WTC11 (cell line): ENCODE results near the gene TWF2. TPM values are rescaled to one million over a fixed set of nuclear protein-coding genes. Genes with fewer than 3 reads are reported as not detected.

ENCODE experiments used
- ATAC-seq: fragments of 200-7000 bp; cut with Tn5 transposase; 2 replicates; pipeline ENCODE4 v1.10.0; 2021; ENCODE audit warnings: mild to moderate bottlenecking, moderate library complexity
- CTCF ChIA-PET: fragments of 300-600 bp; sonication (Branson Sonifier 250); formaldehyde crosslinking; loops from one replicate; lab custom pipeline; 2021; ENCODE audit warnings: antibody characterized with exemption; lab: Charles Lee
- POLR2A ChIA-PET: fragments of 350-600 bp; sonication (Branson Sonifier 250); formaldehyde crosslinking; loops from one replicate; lab custom pipeline; 2021; ENCODE audit warnings: antibody characterized with exemption; lab: Charles Lee
- DNase-seq: peaks from one replicate; pipeline ENCODE4 v3.0.0; 2021; ENCODE audit warnings: low spot score
- H3K27ac Mint-ChIP-seq: 2 replicates; pipeline ENCODE4 v1.8.0; 2021; ENCODE audit warnings: mixed read lengths
- H3K27me3 Mint-ChIP-seq: 2 replicates; pipeline ENCODE4 v1.8.0; 2021; ENCODE audit warnings: low read depth, mild to moderate bottlenecking, moderate library complexity, mixed read lengths
- H3K36me3 Mint-ChIP-seq: 2 replicates; pipeline ENCODE4 v1.8.0; 2021; ENCODE audit warnings: mixed read lengths
- H3K4me1 Mint-ChIP-seq: 2 replicates; pipeline ENCODE4 v1.8.0; 2022; ENCODE audit warnings: mixed read lengths
- H3K4me3 Mint-ChIP-seq: 2 replicates; pipeline ENCODE4 v1.8.0; 2021; ENCODE audit warnings: mild to moderate bottlenecking, moderate library complexity, mixed read lengths
- H3K9me3 Mint-ChIP-seq: 2 replicates; pipeline ENCODE4 v1.8.0; 2021; ENCODE audit warnings: mixed read lengths
- ARID4B ChIP-seq: sonication (generic); formaldehyde crosslinking; IDR thresholded peaks from 2 replicates; pipeline ENCODE4 v1.8.0; 2023; ENCODE audit warnings: missing genetic modification reagents, mild to moderate bottlenecking, borderline replicate concordance
- ATF2 ChIP-seq: sonication (generic); formaldehyde crosslinking; IDR thresholded peaks from 2 replicates; pipeline ENCODE4 v1.8.1; 2022; ENCODE audit warnings: low read depth, missing genetic modification reagents, borderline replicate concordance
- E2F5 ChIP-seq: sonication (generic); formaldehyde crosslinking; IDR thresholded peaks from 2 replicates; pipeline ENCODE4 v1.8.1; 2022; ENCODE audit warnings: mild to moderate bottlenecking, moderate library complexity, missing genetic modification reagents
- ELF4 ChIP-seq: sonication (generic); formaldehyde crosslinking; IDR thresholded peaks from 2 replicates; pipeline ENCODE4 v1.8.1; 2022; ENCODE audit warnings: low read depth, mild to moderate bottlenecking, moderate library complexity, missing genetic modification reagents
- IRF2 ChIP-seq: sonication (generic); formaldehyde crosslinking; IDR thresholded peaks from 2 replicates; pipeline ENCODE4 v1.8.0; 2022; ENCODE audit warnings: low read depth, missing genetic modification reagents, borderline replicate concordance
- KAT7 ChIP-seq: sonication (generic); formaldehyde crosslinking; IDR thresholded peaks from 2 replicates; pipeline ENCODE4 v1.8.1; 2023; ENCODE audit warnings: missing genetic modification reagents, mild to moderate bottlenecking, borderline replicate concordance
- MXD4 ChIP-seq: fragments of 250-450 bp; sonication (Bioruptor Pico); IDR thresholded peaks from 2 replicates; pipeline ENCODE4 v1.8.0; 2021; ENCODE audit warnings: mild to moderate bottlenecking, moderate library complexity, borderline replicate concordance
- NFYB ChIP-seq: sonication (generic); formaldehyde crosslinking; conservative IDR thresholded peaks from 2 replicates; pipeline ENCODE4 v1.8.0; 2022; ENCODE audit warnings: low read depth, missing genetic modification reagents
- OVOL2 ChIP-seq: fragments of 250-450 bp; sonication (Bioruptor Pico); IDR thresholded peaks from 2 replicates; pipeline ENCODE4 v1.9.0; 2021; ENCODE audit warnings: mild to moderate bottlenecking, borderline replicate concordance
- SMAD4 ChIP-seq: sonication (generic); formaldehyde crosslinking; IDR thresholded peaks from 2 replicates; pipeline ENCODE4 v1.8.0; 2022; ENCODE audit warnings: mild to moderate bottlenecking, missing genetic modification reagents
- TEAD4 ChIP-seq: sonication (generic); formaldehyde crosslinking; IDR thresholded peaks from 2 replicates; pipeline ENCODE4 v1.8.0; 2022; ENCODE audit warnings: mild to moderate bottlenecking, missing genetic modification reagents
- ZNF138 ChIP-seq: sonication (generic); formaldehyde crosslinking; conservative IDR thresholded peaks from 2 replicates; pipeline ENCODE4 v1.8.1; 2022; ENCODE audit warnings: mild to moderate bottlenecking, moderate library complexity, missing genetic modification reagents
- ZNF219 ChIP-seq: sonication (generic); formaldehyde crosslinking; IDR thresholded peaks from 2 replicates; pipeline ENCODE4 v1.8.0; 2023; ENCODE audit warnings: missing genetic modification reagents, mild to moderate bottlenecking, borderline replicate concordance
- ZNF232 ChIP-seq: sonication (generic); formaldehyde crosslinking; IDR thresholded peaks from 2 replicates; pipeline ENCODE4 v1.8.0; 2022; ENCODE audit warnings: mild to moderate bottlenecking, missing genetic modification reagents
- ZSCAN18 ChIP-seq: fragments of 250-450 bp; sonication (Bioruptor Pico); IDR thresholded peaks from 2 replicates; pipeline ENCODE4 v2.1.2; 2022; ENCODE audit warnings: mild to moderate bottlenecking, moderate library complexity
- total RNA-seq: library from RNA; stranded (reverse); gene quantifications from 3 replicates; pipeline ENCODE4 v1.2.3, GENCODE V29; 2021
- TF ChIP-seq, protein P1 (sequence below): sonication (generic); formaldehyde crosslinking; IDR thresholded peaks from 2 replicates; pipeline ENCODE4 v1.8.0; 2022; ENCODE audit warnings: mild to moderate bottlenecking, missing genetic modification reagents

The TWF2 gene
- total RNA-seq, 1 experiment from 2014 or later = 71.1 TPM

GRCh38 chr3:52236424-52236886, 2.5 kb downstream of the TWF2 start:
- no peaks in the 10 kb centered on the region for H3K36me3 Mint-ChIP-seq
- H3K27ac Mint-ChIP-seq = peak overlapping the region; percentile 80
- ChIA-PET CTCF (interaction anchor here (0.7 to 9.1 kb wide), 11 partner anchors 13 to 212 kb away, joined by 3 to 222 read pairs (median 3); partner anchors contain the start of genes TLR9 and WDR82), POLR2A (interaction anchor here (1.1 to 2.8 kb wide), 2 partner anchors 16 to 41 kb away, joined by 3 to 19 read pairs; partner anchors contain the start of gene WDR82)
- ATAC-seq (no peak), DNase-seq (no peak)
- peaks cover 43% of the 10 kb centered on the region for H3K4me1 Mint-ChIP-seq
- H3K27me3 Mint-ChIP-seq = no peaks in the 10 kb centered on the region
- TF ChIP-seq ZNF232 (CRISPR knock-in tag) (no peak), TEAD4 (CRISPR knock-in tag) (no peak), KAT7 (no peak), ZSCAN18 (CRISPR knock-in tag) (no peak), ATF2 (CRISPR knock-in tag) (no peak), OVOL2 (CRISPR knock-in tag) (no peak)
- TF ChIP-seq, all 79 proteins: peak for 0
- no peaks in the 10 kb centered on the region for H3K9me3 Mint-ChIP-seq
- H3K4me3 Mint-ChIP-seq = no peak overlapping the region

- CTCF ChIA-PET = interaction anchor here (0.7 to 9.1 kb wide), 11 partner anchors 11 to 220 kb away, joined by 3 to 222 read pairs (median 6); partner anchors contain the start of genes PPM1M, TLR9, TNNC1 and WDR82
- peaks cover 29% of the 10 kb centered on the region for H3K4me1 Mint-ChIP-seq
- H3K4me3 Mint-ChIP-seq = no peak overlapping the region
- H3K27ac Mint-ChIP-seq = no peak overlapping the region
- H3K9me3 Mint-ChIP-seq = no peaks in the 10 kb centered on the region
- peaks cover 9% of the 10 kb centered on the region for H3K36me3 Mint-ChIP-seq
- POLR2A ChIA-PET = interaction anchor here (1.0 kb wide), 1 partner anchor 11 kb away, joined by 5 read pairs; the partner anchor contains the start of gene PPM1M
- DNase-seq = no peak
- H3K27me3 Mint-ChIP-seq = no peaks in the 10 kb centered on the region
- ATAC-seq = no peak
- no peak for TF ChIP-seq ZNF138 (CRISPR knock-in tag)
- no peak for TF ChIP-seq ARID4B (CRISPR knock-in tag)
- no peak for TF ChIP-seq NFYB (CRISPR knock-in tag)
- no peak for TF ChIP-seq E2F5 (CRISPR knock-in tag)
- no peak for TF ChIP-seq ELF4 (CRISPR knock-in tag)
- no peak for TF ChIP-seq SMAD4 (CRISPR knock-in tag)
- TF ChIP-seq ZNF219 = no peak
- TF ChIP-seq MXD4 = no peak
- TF ChIP-seq, protein P1, sequence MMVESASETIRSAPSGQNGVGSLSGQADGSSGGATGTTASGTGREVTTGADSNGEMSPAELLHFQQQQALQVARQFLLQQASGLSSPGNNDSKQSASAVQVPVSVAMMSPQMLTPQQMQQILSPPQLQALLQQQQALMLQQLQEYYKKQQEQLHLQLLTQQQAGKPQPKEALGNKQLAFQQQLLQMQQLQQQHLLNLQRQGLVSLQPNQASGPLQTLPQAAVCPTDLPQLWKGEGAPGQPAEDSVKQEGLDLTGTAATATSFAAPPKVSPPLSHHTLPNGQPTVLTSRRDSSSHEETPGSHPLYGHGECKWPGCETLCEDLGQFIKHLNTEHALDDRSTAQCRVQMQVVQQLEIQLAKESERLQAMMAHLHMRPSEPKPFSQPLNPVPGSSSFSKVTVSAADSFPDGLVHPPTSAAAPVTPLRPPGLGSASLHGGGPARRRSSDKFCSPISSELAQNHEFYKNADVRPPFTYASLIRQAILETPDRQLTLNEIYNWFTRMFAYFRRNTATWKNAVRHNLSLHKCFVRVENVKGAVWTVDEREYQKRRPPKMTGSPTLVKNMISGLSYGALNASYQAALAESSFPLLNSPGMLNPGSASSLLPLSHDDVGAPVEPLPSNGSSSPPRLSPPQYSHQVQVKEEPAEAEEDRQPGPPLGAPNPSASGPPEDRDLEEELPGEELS (CRISPR knock-in tag) = no peak
- no peak for TF ChIP-seq ZSCAN18 (CRISPR knock-in tag)
- no peak for TF ChIP-seq IRF2 (CRISPR knock-in tag)
These were observed 4.2 kb downstream of the TWF2 start for GRCh38 chr3:52234516-52235447.
